Natural killer cell (primary cell): ENCODE measurements around the gene TMEM255A. TPM values are rescaled to one million over a fixed set of nuclear protein-coding genes. Genes with fewer than 3 reads are reported as not detected.
A peak's percentile ranks its signal among the peaks of the same experiment; 100 is the strongest.

ENCODE experiments used
- ATAC-seq, 3 donors: fragments of 150-1000 bp in 2 of 3; fragments of 200-7000 bp in 1 of 3; cut with Tn5 transposase; 1 replicate in 1 of 3; 2 replicates in 2 of 3; pipeline ENCODE4 v1.10.0; 2021; ENCODE audit warnings: mild to moderate bottlenecking in 2 of 3, moderate library complexity in 2 of 3
- DNase-seq, 2 donors: peaks; one replicate each; pipeline versions ENCODE4 v3.0.0 to v3.0.0-alpha.2; 2013 to 2021; ENCODE audit warnings: mixed read lengths in 1 of 2
- H3K27ac ChIP-seq: one replicate; pipeline ENCODE4 v1.5.1; 2013; ENCODE audit warnings: mild to moderate bottlenecking, low read length
- H3K27me3 ChIP-seq: one replicate; pipeline ENCODE4 v1.6.1; 2013; ENCODE audit warnings: low read length; ENCODE audit not compliant: control insufficient read depth, insufficient read depth
- H3K36me3 ChIP-seq: one replicate; pipeline ENCODE4 v1.6.1; 2013; ENCODE audit warnings: low read length; ENCODE audit not compliant: control insufficient read depth, insufficient read depth
- H3K4me1 ChIP-seq: one replicate; pipeline ENCODE4 v1.6.1; 2013; ENCODE audit warnings: low read length; ENCODE audit not compliant: control insufficient read depth, insufficient read depth
- H3K4me3 ChIP-seq: one replicate; pipeline ENCODE4 v1.5.1; 2013; ENCODE audit warnings: low read length
- H3K9me3 ChIP-seq: one replicate; pipeline ENCODE4 v1.6.1; 2013; ENCODE audit warnings: low read length; ENCODE audit not compliant: control insufficient read depth, insufficient read depth
- H3K27ac Mint-ChIP-seq, 2 donors: one replicate each; pipeline ENCODE4 v1.8.0; 2022; ENCODE audit warnings: mild to moderate bottlenecking in 2 of 2, mixed read lengths in 2 of 2, moderate library complexity in 1 of 2
- H3K27me3 Mint-ChIP-seq, 2 donors: one replicate each; pipeline ENCODE4 v1.8.0; 2022; ENCODE audit warnings: low read depth in 2 of 2, mixed read lengths in 2 of 2
- H3K36me3 Mint-ChIP-seq: one replicate; pipeline ENCODE4 v1.8.0; 2022; ENCODE audit warnings: mixed read lengths
- H3K4me1 Mint-ChIP-seq, 2 donors: one replicate each; pipeline ENCODE4 v1.8.0; 2022; ENCODE audit warnings: mixed read lengths in 2 of 2
- H3K4me3 Mint-ChIP-seq: one replicate; pipeline ENCODE4 v1.8.0; 2022; ENCODE audit warnings: mild to moderate bottlenecking, moderate library complexity, mixed read lengths
- H3K9me3 Mint-ChIP-seq, 2 donors: one replicate each; pipeline ENCODE4 v1.8.0; 2022; ENCODE audit warnings: mixed read lengths in 2 of 2
- WGBS: methylation state at CpG from one replicate; pipeline ENCODE4 v1.1.7; 2013; ENCODE audit warnings: missing lambda C conversion rate; ENCODE audit not compliant: insufficient coverage; 5-methylcytosine and 5-hydroxymethylcytosine counted together
- intact Hi-C: fragments of 100-400 bp; cut with micrococcal nuclease; formaldehyde crosslinking; loops from one replicate; pipeline ENCODE4 v1.14.2; 2022
- total RNA-seq, 4 donors: library from RNA; stranded (reverse); fragments of 120-200 nt in 1 of 4; gene quantifications; one replicate each; pipeline versions ENCODE4 v1.2.3 to v1.2.4, GENCODE V29; 2013 to 2022
- TF ChIP-seq, protein P1 (sequence below): fragments of 200-600 bp; IDR thresholded peaks from one replicate; pipeline ENCODE4 v1.8.0; 2022; ENCODE audit warnings: antibody characterized with exemption

TMEM255A gene
- total RNA-seq, 3 donors from 2014 or later (not counting 1 experiment from before 2014, with no cell fraction given), result 0.66 to 1.5 (median 1.4) TPM

DNA sequence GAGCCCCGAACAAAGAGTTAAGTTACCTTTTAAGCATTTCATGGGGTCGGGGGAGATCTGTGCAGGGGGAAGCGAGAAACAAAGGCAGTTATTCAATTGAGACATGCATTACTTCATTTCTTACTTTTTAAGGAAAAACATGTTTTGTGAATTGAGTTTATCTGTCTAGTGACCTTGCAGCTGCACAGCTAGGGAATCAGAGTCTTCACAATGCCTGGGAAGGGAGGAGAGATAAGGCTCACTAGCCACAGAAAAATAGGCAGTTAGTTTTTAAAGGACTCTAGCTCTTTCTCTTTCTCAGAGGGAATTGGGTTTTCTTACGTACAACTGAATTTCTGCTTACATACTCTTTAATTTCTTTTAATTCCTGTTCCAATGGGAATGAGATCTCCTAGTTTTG, 86.9 kb downstream of the TMEM255A start:
- Mint-ChIP-seq H3K27me3 (no peaks in the 10 kb centered on the region), H3K4me1 (no peaks in the 10 kb centered on the region), H3K9me3 (no peaks in the 10 kb centered on the region), H3K36me3 (no peaks in the 10 kb centered on the region), H3K4me3 (no peak overlapping the region), H3K27ac (no peak overlapping the region)
- Histone ChIP-seq H3K4me3 (no peak overlapping the region), H3K36me3 (peaks cover 3% of the 10 kb centered on the region), H3K4me1 (no peaks in the 10 kb centered on the region), H3K27ac (no peak overlapping the region), H3K27me3 (no peaks in the 10 kb centered on the region), H3K9me3 (no peaks in the 10 kb centered on the region)
- DNase-seq (no peak), ATAC-seq (no peak)
- TF ChIP-seq, protein P1, sequence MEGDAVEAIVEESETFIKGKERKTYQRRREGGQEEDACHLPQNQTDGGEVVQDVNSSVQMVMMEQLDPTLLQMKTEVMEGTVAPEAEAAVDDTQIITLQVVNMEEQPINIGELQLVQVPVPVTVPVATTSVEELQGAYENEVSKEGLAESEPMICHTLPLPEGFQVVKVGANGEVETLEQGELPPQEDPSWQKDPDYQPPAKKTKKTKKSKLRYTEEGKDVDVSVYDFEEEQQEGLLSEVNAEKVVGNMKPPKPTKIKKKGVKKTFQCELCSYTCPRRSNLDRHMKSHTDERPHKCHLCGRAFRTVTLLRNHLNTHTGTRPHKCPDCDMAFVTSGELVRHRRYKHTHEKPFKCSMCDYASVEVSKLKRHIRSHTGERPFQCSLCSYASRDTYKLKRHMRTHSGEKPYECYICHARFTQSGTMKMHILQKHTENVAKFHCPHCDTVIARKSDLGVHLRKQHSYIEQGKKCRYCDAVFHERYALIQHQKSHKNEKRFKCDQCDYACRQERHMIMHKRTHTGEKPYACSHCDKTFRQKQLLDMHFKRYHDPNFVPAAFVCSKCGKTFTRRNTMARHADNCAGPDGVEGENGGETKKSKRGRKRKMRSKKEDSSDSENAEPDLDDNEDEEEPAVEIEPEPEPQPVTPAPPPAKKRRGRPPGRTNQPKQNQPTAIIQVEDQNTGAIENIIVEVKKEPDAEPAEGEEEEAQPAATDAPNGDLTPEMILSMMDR, result no peak
- 96% methylated on average over 3 of the region's 4 CpGs for WGBS
- intact Hi-C loops, result no loop called here

DNA sequence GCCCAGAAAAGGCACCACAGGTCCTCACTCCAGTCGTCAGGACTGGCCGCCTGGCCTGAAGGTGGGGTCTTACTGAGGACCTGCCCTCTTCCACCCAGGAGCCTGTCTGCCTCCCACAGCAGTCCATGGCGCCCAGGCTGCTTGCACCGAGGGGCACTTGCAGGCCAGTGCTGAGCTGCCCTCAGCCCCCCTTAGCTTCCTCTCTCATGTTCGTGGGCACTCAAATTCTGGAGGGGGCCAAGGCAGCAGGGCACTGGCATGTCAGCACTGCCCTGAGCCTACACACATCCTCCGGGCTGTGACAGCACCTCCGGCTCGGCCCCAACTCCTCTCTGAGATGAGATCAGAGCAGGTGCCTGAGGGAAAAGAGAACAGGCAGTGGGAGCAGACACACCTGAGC, 87.9 kb downstream of the TMEM255A start:
- Histone ChIP-seq H3K27ac (no peak overlapping the region), H3K36me3 (peaks cover 3% of the 10 kb centered on the region), H3K4me1 (no peaks in the 10 kb centered on the region), H3K9me3 (no peaks in the 10 kb centered on the region), H3K27me3 (no peaks in the 10 kb centered on the region), H3K4me3 (no peak overlapping the region)
- no peaks in the 10 kb centered on the region for H3K4me1 Mint-ChIP-seq
- H3K27ac Mint-ChIP-seq, result no peak overlapping the region
- no peaks in the 10 kb centered on the region for H3K9me3 Mint-ChIP-seq
- no peak overlapping the region for H3K4me3 Mint-ChIP-seq
- intact Hi-C loops, result no loop called here
- 83% methylated on average over 8 of the region's 8 CpGs for WGBS
- no peak for DNase-seq
- TF ChIP-seq, protein P1, result no peak
- no peak for ATAC-seq
- H3K27me3 Mint-ChIP-seq, result no peaks in the 10 kb centered on the region
- no peaks in the 10 kb centered on the region for H3K36me3 Mint-ChIP-seq

DNA sequence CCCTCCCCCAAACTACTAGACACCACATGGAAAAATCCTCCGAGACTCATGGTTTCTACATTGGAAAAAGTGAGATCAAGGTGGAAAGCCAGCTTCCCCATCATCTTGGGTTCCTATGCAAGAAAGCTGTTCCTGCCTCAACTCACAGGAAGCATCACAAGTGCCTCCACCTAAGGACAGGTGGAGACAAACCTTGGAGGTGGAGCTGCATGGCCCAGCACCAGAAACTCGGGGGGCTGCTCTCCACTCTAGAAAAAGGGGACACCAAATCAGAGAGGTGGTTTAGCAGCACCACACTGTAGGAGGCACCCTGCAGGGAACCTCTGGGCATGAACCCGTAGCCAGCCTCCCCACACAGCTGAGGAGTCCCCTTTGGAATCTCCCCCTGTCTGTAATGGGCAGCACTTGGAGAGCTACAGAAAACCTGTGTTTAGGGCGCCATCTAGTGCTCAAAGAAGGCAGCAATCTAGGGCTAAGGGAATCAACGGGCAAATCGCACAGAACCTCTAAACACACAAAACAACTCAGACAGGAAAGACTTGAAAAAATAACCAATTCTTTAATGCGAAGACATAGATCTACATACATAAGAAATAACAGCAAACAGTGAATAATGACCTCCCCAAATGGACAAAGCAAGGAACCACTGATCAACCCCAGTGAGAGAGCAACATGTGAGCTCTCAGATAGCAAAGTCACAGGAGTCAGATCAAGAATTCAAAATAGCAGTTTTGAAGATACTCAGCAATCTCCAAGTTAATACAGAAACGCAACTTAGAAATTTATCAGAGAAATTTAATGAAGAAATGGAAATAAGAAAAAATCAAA, 97.6 kb downstream of the TMEM255A start:
- H3K4me1 ChIP-seq, result no peaks in the 10 kb centered on the region
- no peaks in the 10 kb centered on the region for H3K9me3 ChIP-seq
- no peak overlapping the region for H3K27ac ChIP-seq
- TF ChIP-seq, protein P1, result peak; percentile 58
- DNase-seq, result peak; percentile 21 to 73
- peaks cover 0 to 7% of the 10 kb centered on the region in 2 donors for H3K27me3 Mint-ChIP-seq
- peaks cover 0 to 9% of the 10 kb centered on the region in 2 donors for H3K4me1 Mint-ChIP-seq
- H3K4me3 ChIP-seq, result no peak overlapping the region
- H3K27ac Mint-ChIP-seq, result no peak overlapping the region
- no peaks in the 10 kb centered on the region for H3K9me3 Mint-ChIP-seq
- peak; percentile 68 to 91 (median 72) for ATAC-seq
- intact Hi-C loops, result no loop called here
- no peaks in the 10 kb centered on the region for H3K36me3 ChIP-seq
- no peaks in the 10 kb centered on the region for H3K36me3 Mint-ChIP-seq
- 19% methylated on average over 6 of the region's 8 CpGs for WGBS
- no peaks in the 10 kb centered on the region for H3K27me3 ChIP-seq
- no peak overlapping the region for H3K4me3 Mint-ChIP-seq

Other genes starting within 250 kb of the TMEM255A start
- gene RHOXF2B, start 233.8 kb downstream of the TMEM255A start, total RNA-seq, result not detected
- 1 to 10 TPM in 2 of 3 donors, not detected in 1; 1.4 to 2.6 TPM for gene RHOXF1, start 195.5 kb downstream of the TMEM255A start, total RNA-seq
- not detected for gene RHOXF2, start 152.8 kb downstream of the TMEM255A start, total RNA-seq
- gene ZBTB33, start 60.6 kb downstream of the TMEM255A start, total RNA-seq, result 10 to 100 TPM; 28.6 to 33.3 (median 29.2) TPM
- not detected for gene ATP1B4, start 50.6 kb upstream of the TMEM255A start, total RNA-seq
- gene LAMP2, start 157.8 kb upstream of the TMEM255A start, total RNA-seq, result 10 to 100 TPM; 33.8 to 45.8 (median 39.1) TPM
- 10 to 100 TPM; 32.6 to 42.3 (median 33.3) TPM for gene CUL4B, start 249.5 kb upstream of the TMEM255A start, total RNA-seq